GM20000 (cell line): ENCODE measurements around the gene HIVEP3.

Experiments used
- DNase-seq: peaks from one replicate; pipeline ENCODE4 v3.0.0; 2012; ENCODE audit warnings: low spot score
- TF ChIP-seq, protein P1 (sequence below): IDR thresholded peaks from 2 replicates; pipeline ENCODE4 v1.5.1; 2012; ENCODE audit warnings: mild to moderate bottlenecking, control low read depth; ENCODE audit errors: extremely low read depth, missing control alignments

HIVEP3 gene

GRCh38 chr1:41792485-41792770 is 126.3 kb downstream of the HIVEP3 start:
- TF ChIP-seq, protein P1, sequence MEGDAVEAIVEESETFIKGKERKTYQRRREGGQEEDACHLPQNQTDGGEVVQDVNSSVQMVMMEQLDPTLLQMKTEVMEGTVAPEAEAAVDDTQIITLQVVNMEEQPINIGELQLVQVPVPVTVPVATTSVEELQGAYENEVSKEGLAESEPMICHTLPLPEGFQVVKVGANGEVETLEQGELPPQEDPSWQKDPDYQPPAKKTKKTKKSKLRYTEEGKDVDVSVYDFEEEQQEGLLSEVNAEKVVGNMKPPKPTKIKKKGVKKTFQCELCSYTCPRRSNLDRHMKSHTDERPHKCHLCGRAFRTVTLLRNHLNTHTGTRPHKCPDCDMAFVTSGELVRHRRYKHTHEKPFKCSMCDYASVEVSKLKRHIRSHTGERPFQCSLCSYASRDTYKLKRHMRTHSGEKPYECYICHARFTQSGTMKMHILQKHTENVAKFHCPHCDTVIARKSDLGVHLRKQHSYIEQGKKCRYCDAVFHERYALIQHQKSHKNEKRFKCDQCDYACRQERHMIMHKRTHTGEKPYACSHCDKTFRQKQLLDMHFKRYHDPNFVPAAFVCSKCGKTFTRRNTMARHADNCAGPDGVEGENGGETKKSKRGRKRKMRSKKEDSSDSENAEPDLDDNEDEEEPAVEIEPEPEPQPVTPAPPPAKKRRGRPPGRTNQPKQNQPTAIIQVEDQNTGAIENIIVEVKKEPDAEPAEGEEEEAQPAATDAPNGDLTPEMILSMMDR: no peak
- DNase-seq: no peak

- TF ChIP-seq, protein P1: no peak
- DNase-seq: no peak
Measured at GRCh38 chr1:41791667-41792484, 126.8 kb downstream of the HIVEP3 start.

DNA sequence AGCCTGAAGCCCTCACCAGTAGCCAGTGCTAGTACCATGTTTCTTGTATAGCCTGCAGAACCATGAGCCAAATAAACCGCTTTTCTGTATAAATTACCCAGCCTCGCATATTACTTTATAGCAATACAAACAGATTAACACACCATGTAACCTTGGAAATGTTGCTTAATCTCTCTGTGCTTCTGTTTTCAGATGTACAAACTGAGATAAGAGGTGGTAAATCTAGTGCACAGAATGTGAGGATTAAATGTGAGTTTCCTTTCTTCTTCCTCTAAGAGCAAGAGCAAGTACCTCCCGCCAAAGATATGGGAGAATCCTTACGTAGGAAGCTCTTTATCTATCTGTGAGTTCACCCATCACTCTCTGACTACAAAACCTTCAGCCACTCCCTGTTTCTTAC is 128.4 kb downstream of the HIVEP3 start:
- DNase-seq: no peak
- TF ChIP-seq, protein P1: no peak

GRCh38 chr1:41789661-41790330 is 128.9 kb downstream of the HIVEP3 start:
- no peak for DNase-seq
- TF ChIP-seq, protein P1: no peak

DNA sequence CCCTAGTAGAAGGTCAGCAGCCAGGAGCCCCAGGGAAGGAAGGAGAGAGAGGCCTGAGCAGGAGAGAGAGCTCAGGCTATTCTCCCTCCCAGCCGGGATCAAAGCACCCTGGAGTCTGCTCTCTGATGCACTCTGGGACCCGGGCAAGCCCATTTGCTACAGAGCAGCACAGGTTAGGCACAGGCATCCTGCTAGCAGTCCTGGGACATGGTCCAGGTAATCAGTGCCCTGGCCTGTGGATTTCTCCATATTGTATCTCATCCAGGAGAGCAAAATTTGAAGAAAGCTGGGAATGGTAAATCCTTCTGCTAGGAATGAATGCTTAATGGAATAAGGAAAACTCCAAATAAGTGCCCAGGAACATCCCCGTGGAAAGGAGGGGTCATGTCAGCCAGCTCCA is 130.3 kb downstream of the HIVEP3 start:
- TF ChIP-seq, protein P1: no peak
- no peak for DNase-seq

DNA sequence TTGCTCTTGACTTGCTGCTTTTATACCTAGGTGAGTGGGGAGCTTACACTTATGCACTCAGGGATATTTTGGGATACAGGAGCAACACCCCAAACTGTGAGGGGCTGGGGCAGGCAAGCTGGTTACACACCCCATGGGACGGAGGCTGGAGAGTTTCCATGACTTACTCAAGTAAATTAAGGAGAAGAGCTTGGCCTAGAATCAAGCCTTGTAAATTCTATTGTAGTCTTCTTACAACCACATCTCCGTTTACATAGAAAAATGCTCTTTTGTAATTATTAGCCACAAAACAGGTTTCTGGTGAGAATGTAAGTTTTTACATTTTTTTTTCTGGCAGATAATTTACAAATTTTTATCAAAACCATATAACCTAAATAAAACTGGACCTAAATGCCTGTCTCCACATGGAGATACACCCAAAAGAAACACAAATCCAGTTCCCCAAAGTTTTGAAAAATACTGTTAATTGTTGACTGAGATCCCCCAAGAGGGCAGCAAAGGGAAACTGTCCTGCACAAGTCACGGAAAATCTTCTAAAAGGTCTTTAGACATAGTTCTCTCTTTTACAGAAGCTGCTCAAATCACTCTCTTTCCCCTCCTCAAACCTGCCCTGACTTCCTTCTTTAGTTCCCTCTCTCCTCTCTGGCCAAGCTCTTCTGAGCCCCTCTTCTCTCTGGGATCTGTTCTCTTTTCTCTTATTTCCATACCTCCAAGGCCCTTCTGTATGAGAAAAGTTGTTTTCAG is 134.0 kb downstream of the HIVEP3 start:
- no peak for DNase-seq
- TF ChIP-seq, protein P1: no peak

- no peak for DNase-seq
Measured at GRCh38 chr1:41783189-41783639, 135.5 kb downstream of the HIVEP3 start.

More at GRCh38 chr1:41783189-41783639, 135.5 kb downstream of the HIVEP3 start:
- TF ChIP-seq, protein P1: no peak
